Ectodermal cell (in vitro differentiated cells): Measurements from ENCODE around the gene RNF112.

Source experiments
- H3K27ac ChIP-seq: 2 replicates; pipeline ENCODE4 v1.7.0; 2013; ENCODE audit warnings: mild to moderate bottlenecking, low read depth, low read length; ENCODE audit not compliant: insufficient read depth, poor library complexity, severe bottlenecking
- H3K27me3 ChIP-seq: 2 replicates; pipeline ENCODE4 v1.7.0; 2013; ENCODE audit warnings: mild to moderate bottlenecking, low read length; ENCODE audit not compliant: insufficient read depth, control insufficient read depth, poor library complexity, severe bottlenecking
- H3K36me3 ChIP-seq: one replicate; pipeline ENCODE4 v1.7.0; 2013; ENCODE audit warnings: low read length; ENCODE audit not compliant: control insufficient read depth, insufficient read depth
- H3K4me1 ChIP-seq: one replicate; pipeline ENCODE4 v1.7.0; 2013; ENCODE audit warnings: low read length; ENCODE audit not compliant: control insufficient read depth, insufficient read depth
- H3K4me3 ChIP-seq: 2 replicates; pipeline ENCODE4 v1.7.0; 2013; ENCODE audit warnings: low read depth, low read length, control low read depth; ENCODE audit not compliant: insufficient read depth
- H3K9me3 ChIP-seq: 2 replicates; pipeline ENCODE4 v1.7.0; 2013; ENCODE audit warnings: mild to moderate bottlenecking, low read length, moderate library complexity; ENCODE audit not compliant: control insufficient read depth
- WGBS, 2 experiments: methylation state at CpG; one replicate each; pipeline ENCODE4 v1.1.7; 2013; ENCODE audit warnings: missing lambda C conversion rate in 2 of 2; 5-methylcytosine and 5-hydroxymethylcytosine counted together

RNF112 gene

DNA sequence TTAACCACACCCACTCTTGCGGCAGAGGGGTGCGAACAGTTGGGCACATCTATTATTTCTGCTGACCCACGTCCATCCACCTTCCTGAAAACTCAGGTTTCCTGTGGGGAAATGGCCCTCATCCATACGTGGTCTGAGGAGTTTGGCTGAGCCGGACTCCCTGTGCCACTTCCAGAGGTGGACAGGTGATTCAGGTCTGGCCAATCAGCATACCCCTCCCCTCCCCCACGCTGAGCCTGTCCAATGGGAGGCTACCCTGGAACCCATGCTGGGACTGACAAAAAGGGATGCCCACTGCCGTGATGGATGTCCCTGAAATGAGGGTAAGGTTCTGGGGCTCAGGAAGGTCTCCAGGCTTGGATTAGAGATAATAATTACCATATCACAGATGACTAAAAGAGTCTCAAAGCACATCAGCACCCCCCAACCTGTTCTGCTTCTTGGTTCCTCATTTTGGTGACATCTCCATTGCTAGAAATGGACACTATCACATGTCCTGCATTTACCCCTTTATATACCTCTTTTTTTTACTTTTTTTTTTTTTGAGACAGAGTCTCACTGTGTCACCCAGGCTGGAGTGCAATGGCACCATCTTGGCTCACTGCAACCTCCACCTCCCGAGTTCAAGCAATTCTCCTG lies 38.0 kb upstream of the RNF112 start:
- Histone ChIP-seq H3K4me1 (peaks cover 4% of the 10 kb centered on the region), H3K27me3 (no peaks in the 10 kb centered on the region), H3K9me3 (no peaks in the 10 kb centered on the region), H3K36me3 (no peaks in the 10 kb centered on the region), H3K27ac (no peak overlapping the region), H3K4me3 (no peak overlapping the region)
- WGBS, 2 experiments = 84 to 86% methylated on average over 8 of the region's 8 CpGs

DNA sequence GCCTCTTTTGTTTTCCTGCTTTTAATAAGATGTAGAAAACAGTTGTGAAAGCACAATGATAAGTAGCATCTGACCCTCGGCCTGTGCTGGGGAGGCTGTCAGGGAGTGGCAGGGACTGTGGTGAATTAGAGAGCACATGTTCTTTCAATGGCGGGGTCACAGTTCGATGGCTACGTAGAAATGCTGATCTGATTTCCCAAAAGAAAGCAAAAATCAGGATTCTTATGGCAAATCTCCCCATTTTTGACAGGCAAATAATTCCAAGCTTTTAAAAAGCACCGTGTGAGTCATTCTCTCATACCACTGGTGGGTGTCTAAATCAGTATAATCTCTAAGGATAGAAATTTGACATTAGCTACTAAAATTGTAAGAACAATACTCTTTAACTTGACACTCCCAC lies 36.9 kb upstream of the RNF112 start:
- no peak overlapping the region for H3K27ac ChIP-seq
- no peaks in the 10 kb centered on the region for H3K36me3 ChIP-seq
- H3K27me3 ChIP-seq = no peaks in the 10 kb centered on the region
- H3K9me3 ChIP-seq = no peaks in the 10 kb centered on the region
- H3K4me1 ChIP-seq = peaks cover 4% of the 10 kb centered on the region
- H3K4me3 ChIP-seq = no peak overlapping the region
- WGBS, 2 experiments = 93 to 96% methylated on average over 5 of the region's 5 CpGs

DNA sequence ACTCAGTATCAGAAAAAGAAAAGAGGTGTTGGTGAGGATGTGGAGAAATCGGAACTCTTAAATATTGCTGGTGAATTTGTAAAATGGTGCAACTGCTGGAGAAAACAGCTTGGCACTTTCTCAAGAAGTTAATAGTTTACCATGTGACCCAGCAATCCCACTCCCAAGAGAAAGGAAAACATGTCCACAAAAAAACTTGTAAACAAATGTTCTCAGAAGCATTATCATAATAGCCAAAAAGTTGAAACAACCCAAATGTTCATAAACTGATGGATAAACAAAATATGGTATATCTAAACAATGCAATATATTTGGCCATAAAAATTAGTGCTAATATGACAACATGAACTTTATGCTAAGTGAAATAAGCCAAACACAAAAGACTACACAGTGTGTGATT lies 35.3 kb upstream of the RNF112 start:
- H3K4me3 ChIP-seq = no peak overlapping the region
- peaks cover 10% of the 10 kb centered on the region for H3K4me1 ChIP-seq
- H3K27me3 ChIP-seq = no peaks in the 10 kb centered on the region
- WGBS, 2 experiments = 86 to 92% methylated on average over 1 of the region's 1 CpG
- H3K9me3 ChIP-seq = no peaks in the 10 kb centered on the region
- H3K36me3 ChIP-seq = peaks cover 10% of the 10 kb centered on the region
- H3K27ac ChIP-seq = no peak overlapping the region

DNA sequence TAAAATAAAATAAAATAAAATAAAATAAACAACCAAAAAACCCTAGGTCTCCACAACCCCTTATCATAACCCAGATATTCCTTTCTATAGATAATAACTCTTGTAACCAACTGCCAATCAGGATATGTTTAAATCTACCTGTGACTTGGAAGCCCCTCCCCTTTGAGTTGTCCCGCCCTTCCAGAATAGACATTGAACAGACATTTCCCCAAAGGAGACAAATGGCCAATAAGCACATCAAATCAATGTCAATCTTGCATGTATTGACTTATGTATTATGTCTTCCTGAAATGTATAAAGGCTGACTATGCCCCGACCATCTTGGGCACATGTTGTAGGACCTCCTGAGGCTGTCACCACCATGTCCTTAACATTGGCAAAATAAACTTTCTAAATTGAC lies 34.2 kb upstream of the RNF112 start:
- Histone ChIP-seq H3K4me1 (peaks cover 10% of the 10 kb centered on the region), H3K4me3 (peak overlapping the region; percentile 72), H3K9me3 (no peaks in the 10 kb centered on the region), H3K27ac (peak overlapping the region; percentile 88), H3K27me3 (no peaks in the 10 kb centered on the region), H3K36me3 (peaks cover 20% of the 10 kb centered on the region)
- 67 to 81% methylated on average over 2 of the region's 2 CpGs for WGBS, 2 experiments

DNA sequence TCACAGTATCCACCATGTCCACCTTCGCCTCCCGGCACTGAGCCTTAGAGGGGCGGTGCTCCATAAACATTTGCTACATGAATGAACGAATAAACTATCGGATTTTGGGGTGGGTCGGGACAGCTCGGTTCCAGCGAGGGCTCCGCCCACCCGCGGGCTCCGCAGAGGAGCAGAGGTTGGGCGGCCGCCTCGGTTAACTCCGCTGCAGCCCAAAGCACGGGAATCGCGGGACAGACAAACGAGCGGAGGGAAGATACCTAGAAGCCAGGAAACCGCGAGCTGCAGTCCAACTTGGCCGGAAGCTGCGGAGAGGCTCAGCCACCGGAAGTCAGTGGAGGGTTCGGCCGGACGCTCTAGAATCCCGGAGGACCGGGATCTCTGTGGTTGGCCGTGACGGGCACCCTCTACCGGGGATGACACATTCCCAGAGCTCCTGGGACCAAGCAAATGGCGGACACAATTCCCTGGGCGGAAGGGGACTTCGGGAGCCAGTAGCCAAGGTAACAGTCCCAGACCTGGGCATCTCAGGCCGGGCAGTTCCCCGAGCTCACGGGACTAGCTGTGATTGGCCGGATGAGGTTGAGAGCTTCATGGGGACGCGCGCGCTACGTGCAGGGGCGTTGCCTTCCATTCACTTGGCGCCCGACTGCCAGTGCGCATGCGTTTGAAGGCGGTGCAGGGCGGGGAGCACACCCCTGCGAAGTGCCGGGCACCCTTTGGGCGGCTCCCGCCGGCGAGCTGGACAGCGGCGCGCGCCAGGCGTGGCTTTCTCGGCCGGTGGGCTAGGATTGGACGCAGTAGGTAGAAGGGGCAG lies 33.2 kb upstream of the RNF112 start:
- 0% methylated on average over 67 of the region's 67 CpGs for WGBS, 2 experiments

DNA sequence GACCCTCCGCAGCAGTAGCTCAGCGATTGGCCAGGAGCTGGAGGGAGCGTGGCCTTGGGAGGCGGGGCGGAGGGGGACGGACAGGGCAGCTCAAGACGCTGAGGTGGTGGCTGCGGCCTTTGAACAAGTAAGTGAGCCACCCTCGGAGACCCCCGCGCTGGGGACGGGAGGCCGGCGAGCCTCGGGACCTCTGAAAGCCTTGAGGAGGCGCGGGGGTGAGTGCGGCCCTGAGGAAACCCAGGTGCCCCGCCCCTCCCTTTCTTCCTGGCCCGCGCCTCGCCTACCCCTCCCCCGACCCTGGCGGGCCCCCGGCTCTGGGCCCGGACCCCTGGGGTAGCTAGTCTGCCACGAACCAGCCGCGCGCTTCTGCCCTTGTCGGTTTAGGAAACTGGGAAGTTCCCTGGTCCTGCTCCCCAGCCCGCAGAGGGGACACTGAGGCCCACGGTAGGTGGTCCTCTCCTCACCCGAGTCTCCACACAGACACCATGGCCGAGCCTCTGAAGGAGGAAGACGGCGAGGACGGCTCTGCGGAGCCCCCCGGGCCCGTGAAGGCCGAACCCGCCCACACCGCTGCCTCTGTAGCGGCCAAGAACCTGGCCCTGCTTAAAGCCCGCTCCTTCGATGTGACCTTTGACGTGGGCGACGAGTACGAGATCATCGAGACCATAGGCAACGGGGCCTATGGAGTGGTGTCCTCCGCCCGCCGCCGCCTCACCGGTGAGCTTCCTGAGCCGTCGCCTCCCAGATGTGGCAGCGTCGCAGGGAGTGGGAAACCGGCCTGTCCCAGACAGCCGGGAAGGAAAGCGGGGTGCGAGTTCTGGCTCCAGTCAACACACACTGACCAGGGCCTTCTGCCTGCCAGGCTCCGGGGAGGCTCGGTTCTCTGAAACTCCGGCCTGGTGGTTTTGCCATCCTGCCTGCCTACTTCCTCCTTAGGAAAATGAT lies 32.3 kb upstream of the RNF112 start, which contains the start of gene MAPK7:
TSS of gene MAPK7 (plus strand) at position 83 of the 945 bp plus-strand sequence. CDS start at position 486, 403 bp downstream.
- Histone ChIP-seq H3K4me1 (peaks cover 10% of the 10 kb centered on the region), H3K4me3 (peak within 1 kb of the TSS; percentile 72), H3K27me3 (no peaks in the 10 kb centered on the region), H3K27ac (peak within 1 kb of the TSS; percentile 88), H3K36me3 (peaks cover 38% of the 10 kb centered on the region), H3K9me3 (no peaks in the 10 kb centered on the region)
- 6 to 7% methylated on average over 69 of the region's 69 CpGs for WGBS, 2 experiments

More for the DNA sequence above, 33.2 kb upstream of the RNF112 start:
- Histone ChIP-seq H3K36me3 (peaks cover 30% of the 10 kb centered on the region), H3K4me3 (peak overlapping the region; percentile 72), H3K27me3 (no peaks in the 10 kb centered on the region), H3K4me1 (peaks cover 10% of the 10 kb centered on the region), H3K27ac (peak overlapping the region; percentile 88), H3K9me3 (no peaks in the 10 kb centered on the region)

DNA sequence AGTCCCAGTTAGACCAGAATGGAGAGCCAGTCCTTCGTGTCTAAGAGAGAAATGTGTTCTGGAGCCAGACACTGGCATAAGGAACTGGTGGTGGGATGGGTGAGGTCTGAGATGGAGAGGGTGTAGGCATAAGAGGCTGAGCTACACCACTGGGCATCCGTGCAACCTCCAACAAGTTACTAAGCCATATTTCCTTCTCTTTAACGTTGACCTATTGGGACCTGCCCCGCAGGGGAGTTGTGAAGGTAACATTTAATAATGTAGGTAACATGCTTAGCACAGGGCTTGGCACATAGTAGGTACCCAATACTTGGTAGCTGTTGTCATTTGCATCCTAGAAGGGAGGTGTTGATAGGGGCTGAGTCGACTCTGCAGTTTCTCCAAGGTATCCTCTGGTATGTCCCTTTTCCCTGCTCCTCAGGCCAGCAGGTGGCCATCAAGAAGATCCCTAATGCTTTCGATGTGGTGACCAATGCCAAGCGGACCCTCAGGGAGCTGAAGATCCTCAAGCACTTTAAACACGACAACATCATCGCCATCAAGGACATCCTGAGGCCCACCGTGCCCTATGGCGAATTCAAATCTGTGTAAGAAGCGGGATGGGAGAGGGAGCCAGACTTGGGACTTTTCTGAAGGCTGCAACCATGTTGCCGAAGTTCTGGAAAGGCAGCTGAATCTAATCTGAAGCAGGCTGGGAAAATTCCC lies 31.5 kb upstream of the RNF112 start:
- H3K27me3 ChIP-seq = no peaks in the 10 kb centered on the region
- peaks cover 43% of the 10 kb centered on the region for H3K36me3 ChIP-seq
- no peaks in the 10 kb centered on the region for H3K9me3 ChIP-seq
- H3K4me1 ChIP-seq = peaks cover 12% of the 10 kb centered on the region
- 85 to 91% methylated on average over 13 of the region's 13 CpGs for WGBS, 2 experiments
- peak overlapping the region; percentile 72 for H3K4me3 ChIP-seq
- no peak overlapping the region for H3K27ac ChIP-seq

DNA sequence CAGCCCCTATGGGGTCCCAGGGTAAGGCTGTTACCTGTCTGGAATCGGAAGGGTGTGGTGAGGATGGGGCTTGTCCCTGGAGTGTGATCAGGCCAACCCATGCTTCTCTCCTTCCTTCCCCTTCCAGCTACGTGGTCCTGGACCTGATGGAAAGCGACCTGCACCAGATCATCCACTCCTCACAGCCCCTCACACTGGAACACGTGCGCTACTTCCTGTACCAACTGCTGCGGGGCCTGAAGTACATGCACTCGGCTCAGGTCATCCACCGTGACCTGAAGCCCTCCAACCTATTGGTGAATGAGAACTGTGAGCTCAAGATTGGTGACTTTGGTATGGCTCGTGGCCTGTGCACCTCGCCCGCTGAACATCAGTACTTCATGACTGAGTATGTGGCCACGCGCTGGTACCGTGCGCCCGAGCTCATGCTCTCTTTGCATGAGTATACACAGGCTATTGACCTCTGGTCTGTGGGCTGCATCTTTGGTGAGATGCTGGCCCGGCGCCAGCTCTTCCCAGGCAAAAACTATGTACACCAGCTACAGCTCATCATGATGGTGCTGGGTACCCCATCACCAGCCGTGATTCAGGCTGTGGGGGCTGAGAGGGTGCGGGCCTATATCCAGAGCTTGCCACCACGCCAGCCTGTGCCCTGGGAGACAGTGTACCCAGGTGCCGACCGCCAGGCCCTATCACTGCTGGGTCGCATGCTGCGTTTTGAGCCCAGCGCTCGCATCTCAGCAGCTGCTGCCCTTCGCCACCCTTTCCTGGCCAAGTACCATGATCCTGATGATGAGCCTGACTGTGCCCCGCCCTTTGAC lies 30.3 kb upstream of the RNF112 start:
- no peak overlapping the region for H3K4me3 ChIP-seq
- no peaks in the 10 kb centered on the region for H3K27me3 ChIP-seq
- H3K9me3 ChIP-seq = no peaks in the 10 kb centered on the region
- WGBS, 2 experiments = 96% methylated on average over 29 of the region's 29 CpGs
- H3K4me1 ChIP-seq = peaks cover 16% of the 10 kb centered on the region
- peaks cover 43% of the 10 kb centered on the region for H3K36me3 ChIP-seq
- H3K27ac ChIP-seq = no peak overlapping the region

DNA sequence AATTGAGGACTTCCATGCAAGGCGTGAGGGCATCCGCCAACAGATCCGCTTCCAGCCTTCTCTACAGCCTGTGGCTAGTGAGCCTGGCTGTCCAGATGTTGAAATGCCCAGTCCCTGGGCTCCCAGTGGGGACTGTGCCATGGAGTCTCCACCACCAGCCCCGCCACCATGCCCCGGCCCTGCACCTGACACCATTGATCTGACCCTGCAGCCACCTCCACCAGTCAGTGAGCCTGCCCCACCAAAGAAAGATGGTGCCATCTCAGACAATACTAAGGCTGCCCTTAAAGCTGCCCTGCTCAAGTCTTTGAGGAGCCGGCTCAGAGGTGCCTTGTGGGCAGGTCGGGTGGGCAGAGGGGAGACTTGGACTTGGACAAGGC lies 29.7 kb upstream of the RNF112 start:
- H3K27me3 ChIP-seq = no peaks in the 10 kb centered on the region
- peaks cover 19% of the 10 kb centered on the region for H3K4me1 ChIP-seq
- H3K27ac ChIP-seq = no peak overlapping the region
- WGBS, 2 experiments = 94 to 96% methylated on average over 7 of the region's 7 CpGs
- H3K36me3 ChIP-seq = peaks cover 43% of the 10 kb centered on the region
- no peak overlapping the region for H3K4me3 ChIP-seq
- no peaks in the 10 kb centered on the region for H3K9me3 ChIP-seq
